WTC11 (cell line): ENCODE measurements around the gene PDE4B. TPM values are rescaled to one million over a fixed set of nuclear protein-coding genes. Genes with fewer than 3 reads are reported as not detected.

Source experiments
- ATAC-seq: fragments of 200-7000 bp; cut with Tn5 transposase; 2 replicates; pipeline ENCODE4 v1.10.0; 2021; ENCODE audit warnings: mild to moderate bottlenecking, moderate library complexity
- CTCF ChIA-PET: fragments of 300-600 bp; sonication (Branson Sonifier 250); formaldehyde crosslinking; loops from one replicate; lab custom pipeline; 2021; ENCODE audit warnings: antibody characterized with exemption; lab: Charles Lee
- POLR2A ChIA-PET: fragments of 350-600 bp; sonication (Branson Sonifier 250); formaldehyde crosslinking; loops from one replicate; lab custom pipeline; 2021; ENCODE audit warnings: antibody characterized with exemption; lab: Charles Lee
- DNase-seq: peaks from one replicate; pipeline ENCODE4 v3.0.0; 2021; ENCODE audit warnings: low spot score
- H3K27ac Mint-ChIP-seq: 2 replicates; pipeline ENCODE4 v1.8.0; 2021; ENCODE audit warnings: mixed read lengths
- H3K27me3 Mint-ChIP-seq: 2 replicates; pipeline ENCODE4 v1.8.0; 2021; ENCODE audit warnings: low read depth, mild to moderate bottlenecking, moderate library complexity, mixed read lengths
- H3K36me3 Mint-ChIP-seq: 2 replicates; pipeline ENCODE4 v1.8.0; 2021; ENCODE audit warnings: mixed read lengths
- H3K4me1 Mint-ChIP-seq: 2 replicates; pipeline ENCODE4 v1.8.0; 2022; ENCODE audit warnings: mixed read lengths
- H3K4me3 Mint-ChIP-seq: 2 replicates; pipeline ENCODE4 v1.8.0; 2021; ENCODE audit warnings: mild to moderate bottlenecking, moderate library complexity, mixed read lengths
- H3K9me3 Mint-ChIP-seq: 2 replicates; pipeline ENCODE4 v1.8.0; 2021; ENCODE audit warnings: mixed read lengths
- ATF2 ChIP-seq: sonication (generic); formaldehyde crosslinking; IDR thresholded peaks from 2 replicates; pipeline ENCODE4 v1.8.1; 2022; ENCODE audit warnings: low read depth, missing genetic modification reagents, borderline replicate concordance
- ATF3 ChIP-seq: sonication (generic); formaldehyde crosslinking; conservative IDR thresholded peaks from 2 replicates; pipeline ENCODE4 v1.8.1; 2022; ENCODE audit warnings: mild to moderate bottlenecking, missing genetic modification reagents
- ATF6 ChIP-seq: sonication (generic); formaldehyde crosslinking; IDR thresholded peaks from 2 replicates; pipeline ENCODE4 v1.8.1; 2023; ENCODE audit warnings: mild to moderate bottlenecking, missing genetic modification reagents
- CDX4 ChIP-seq: fragments of 250-450 bp; sonication (Bioruptor Pico); IDR thresholded peaks from 2 replicates; pipeline ENCODE4 v1.9.0; 2021; ENCODE audit warnings: moderate library complexity, mild to moderate bottlenecking, inconsistent platforms, borderline replicate concordance
- ELF4 ChIP-seq: sonication (generic); formaldehyde crosslinking; IDR thresholded peaks from 2 replicates; pipeline ENCODE4 v1.8.1; 2022; ENCODE audit warnings: low read depth, mild to moderate bottlenecking, moderate library complexity, missing genetic modification reagents
- EMX1 ChIP-seq: fragments of 250-450 bp; sonication (Bioruptor Pico); IDR thresholded peaks from 2 replicates; pipeline ENCODE4 v1.8.0; 2021; ENCODE audit warnings: mild to moderate bottlenecking
- ESRRA ChIP-seq: sonication (generic); formaldehyde crosslinking; IDR thresholded peaks from 2 replicates; pipeline ENCODE4 v1.8.1; 2022; ENCODE audit warnings: mild to moderate bottlenecking, missing genetic modification reagents, borderline replicate concordance
- HMGXB4 ChIP-seq: sonication (generic); formaldehyde crosslinking; IDR thresholded peaks from 2 replicates; pipeline ENCODE4 v1.8.1; 2023; ENCODE audit warnings: mild to moderate bottlenecking, moderate library complexity, missing genetic modification reagents
- MXD4 ChIP-seq: fragments of 250-450 bp; sonication (Bioruptor Pico); IDR thresholded peaks from 2 replicates; pipeline ENCODE4 v1.8.0; 2021; ENCODE audit warnings: mild to moderate bottlenecking, moderate library complexity, borderline replicate concordance
- NFE2L1 ChIP-seq: sonication (generic); formaldehyde crosslinking; IDR thresholded peaks from 2 replicates; pipeline ENCODE4 v1.8.1; 2023; ENCODE audit warnings: missing genetic modification reagents
- NFYB ChIP-seq: sonication (generic); formaldehyde crosslinking; conservative IDR thresholded peaks from 2 replicates; pipeline ENCODE4 v1.8.0; 2022; ENCODE audit warnings: low read depth, missing genetic modification reagents
- NR2C2 ChIP-seq: sonication (generic); formaldehyde crosslinking; IDR thresholded peaks from 2 replicates; pipeline ENCODE4 v1.8.0; 2022; ENCODE audit warnings: mild to moderate bottlenecking, missing genetic modification reagents
- RELA ChIP-seq: sonication (generic); formaldehyde crosslinking; IDR thresholded peaks from 2 replicates; pipeline ENCODE4 v1.8.1; 2022; ENCODE audit warnings: missing genetic modification reagents, mild to moderate bottlenecking, borderline replicate concordance
- SMAD3 ChIP-seq: sonication (generic); formaldehyde crosslinking; IDR thresholded peaks from 2 replicates; pipeline ENCODE4 v1.8.0; 2022; ENCODE audit warnings: missing genetic modification reagents, mild to moderate bottlenecking, borderline replicate concordance
- SOX15 ChIP-seq: fragments of 250-450 bp; sonication (Bioruptor Pico); IDR thresholded peaks from 2 replicates; pipeline ENCODE4 v1.9.0; 2021; ENCODE audit warnings: mild to moderate bottlenecking
- SP1 ChIP-seq: sonication (generic); formaldehyde crosslinking; conservative IDR thresholded peaks from 2 replicates; pipeline ENCODE4 v1.8.1; 2022; ENCODE audit warnings: missing genetic modification reagents
- TEAD4 ChIP-seq: sonication (generic); formaldehyde crosslinking; IDR thresholded peaks from 2 replicates; pipeline ENCODE4 v1.8.0; 2022; ENCODE audit warnings: mild to moderate bottlenecking, missing genetic modification reagents
- USF1 ChIP-seq: sonication (generic); formaldehyde crosslinking; IDR thresholded peaks from 2 replicates; pipeline ENCODE4 v1.8.0; 2022; ENCODE audit warnings: mild to moderate bottlenecking, missing genetic modification reagents
- ZNF219 ChIP-seq: sonication (generic); formaldehyde crosslinking; IDR thresholded peaks from 2 replicates; pipeline ENCODE4 v1.8.0; 2023; ENCODE audit warnings: missing genetic modification reagents, mild to moderate bottlenecking, borderline replicate concordance
- ZNF232 ChIP-seq: sonication (generic); formaldehyde crosslinking; IDR thresholded peaks from 2 replicates; pipeline ENCODE4 v1.8.0; 2022; ENCODE audit warnings: mild to moderate bottlenecking, missing genetic modification reagents
- ZNF317 ChIP-seq: sonication (generic); formaldehyde crosslinking; IDR thresholded peaks from 2 replicates; pipeline ENCODE4 v1.8.1; 2023; ENCODE audit warnings: low read depth, mild to moderate bottlenecking, moderate library complexity, missing genetic modification reagents, borderline replicate concordance
- ZNF396 ChIP-seq: fragments of 250-450 bp; sonication (Bioruptor Pico); IDR thresholded peaks from 2 replicates; pipeline ENCODE4 v1.8.0; 2021; ENCODE audit warnings: mild to moderate bottlenecking, moderate library complexity, borderline replicate concordance
- ZNF416 ChIP-seq: fragments of 250-450 bp; sonication (Bioruptor Pico); IDR thresholded peaks from 2 replicates; pipeline ENCODE4 v1.9.0; 2021; ENCODE audit warnings: mild to moderate bottlenecking, inconsistent platforms
- ZNF532 ChIP-seq: fragments of 250-450 bp; sonication (Bioruptor Pico); IDR thresholded peaks from 2 replicates; pipeline ENCODE4 v1.9.0; 2021; ENCODE audit warnings: mild to moderate bottlenecking, borderline replicate concordance
- total RNA-seq: library from RNA; stranded (reverse); gene quantifications from 3 replicates; pipeline ENCODE4 v1.2.3, GENCODE V29; 2021

PDE4B gene
- total RNA-seq, 1 experiment from 2014 or later = 8.0 TPM

- no peak overlapping the region for H3K27ac Mint-ChIP-seq
- POLR2A ChIA-PET = no interaction called here
- H3K4me3 Mint-ChIP-seq = no peak overlapping the region
- DNase-seq = no peak
- H3K4me1 Mint-ChIP-seq = no peaks in the 10 kb centered on the region
- CTCF ChIA-PET = no interaction called here
- no peaks in the 10 kb centered on the region for H3K27me3 Mint-ChIP-seq
- TF ChIP-seq ZNF532 (CRISPR knock-in tag) (no peak), ZNF317 (CRISPR knock-in tag) (no peak), ATF3 (no peak), NR2C2 (CRISPR knock-in tag) (no peak), ZNF396 (no peak), HMGXB4 (no peak), NFYB (CRISPR knock-in tag) (no peak), NFE2L1 (CRISPR knock-in tag) (no peak), ZNF416 (CRISPR knock-in tag) (no peak), SP1 (CRISPR knock-in tag) (no peak), MXD4 (CRISPR knock-in tag) (no peak), USF1 (CRISPR knock-in tag) (no peak), ZNF219 (CRISPR knock-in tag) (no peak), ZNF232 (CRISPR knock-in tag) (no peak), ATF2 (CRISPR knock-in tag) (no peak), CDX4 (CRISPR knock-in tag) (no peak)
- H3K9me3 Mint-ChIP-seq = peaks cover 6% of the 10 kb centered on the region
- ATAC-seq = no peak
- H3K36me3 Mint-ChIP-seq = no peaks in the 10 kb centered on the region
These were observed 520.7 kb downstream of the PDE4B start for GRCh38 chr1:66313429-66313828.

- no peak overlapping the region for H3K4me3 Mint-ChIP-seq
- ChIA-PET CTCF (no interaction called here), POLR2A (no interaction called here)
- DNase-seq (no peak), ATAC-seq (no peak)
- H3K4me1 Mint-ChIP-seq = no peaks in the 10 kb centered on the region
- H3K27ac Mint-ChIP-seq = no peak overlapping the region
- no peaks in the 10 kb centered on the region for H3K36me3 Mint-ChIP-seq
- H3K27me3 Mint-ChIP-seq = no peaks in the 10 kb centered on the region
- peaks cover 6% of the 10 kb centered on the region for H3K9me3 Mint-ChIP-seq
- TF ChIP-seq SMAD3 (CRISPR knock-in tag) (no peak), ESRRA (no peak), ATF6 (CRISPR knock-in tag) (no peak), EMX1 (no peak), ELF4 (CRISPR knock-in tag) (no peak), RELA (CRISPR knock-in tag) (no peak), CDX4 (CRISPR knock-in tag) (no peak), USF1 (CRISPR knock-in tag) (no peak), SOX15 (no peak), TEAD4 (no peak)
These were observed 523.0 kb downstream of the PDE4B start for GRCh38 chr1:66315671-66316070.
